Measurements from ENCODE around the gene PTAFR.

Gene PTAFR

GRCh38 chr1:28173151-28173979, 3.1 kb downstream of the PTAFR start:
- H3K27ac ChIP-seq = no peak overlapping the region
- TF ChIP-seq CTCF (IDR thresholded peaks at IDR 0.05) (no peak), ZFX (IDR thresholded peaks at IDR 0.05; ENCODE audit: borderline replicate concordance) (no peak)

GRCh38 chr1:28172713-28173150, 3.8 kb downstream of the PTAFR start:
- H3K27ac ChIP-seq = no peak overlapping the region
- TF ChIP-seq CTCF (IDR thresholded peaks at IDR 0.05) (no peak), ZFX (IDR thresholded peaks at IDR 0.05; ENCODE audit: borderline replicate concordance) (no peak)

- TF ChIP-seq ZFX (IDR thresholded peaks at IDR 0.05; ENCODE audit: borderline replicate concordance) = no peak
- TF ChIP-seq CTCF (IDR thresholded peaks at IDR 0.05) = no peak
- no peak overlapping the region for H3K27ac ChIP-seq
Measured at GRCh38 chr1:28171246-28171645, 5.2 kb downstream of the PTAFR start.

- no peak overlapping the region for H3K27ac ChIP-seq
- no peak for TF ChIP-seq CTCF (IDR thresholded peaks at IDR 0.05)
- no peak for TF ChIP-seq ZFX (IDR thresholded peaks at IDR 0.05; ENCODE audit: borderline replicate concordance)
Measured at GRCh38 chr1:28170001-28170596, 6.4 kb downstream of the PTAFR start.

- H3K27ac ChIP-seq = no peak overlapping the region
- TF ChIP-seq ZFX (IDR thresholded peaks at IDR 0.05; ENCODE audit: borderline replicate concordance) (no peak), CTCF (IDR thresholded peaks at IDR 0.05) (no peak)
Measured at GRCh38 chr1:28163496-28164161, 12.9 kb downstream of the PTAFR start.

GRCh38 chr1:28162151-28162550, 14.3 kb downstream of the PTAFR start:
- TF ChIP-seq CTCF (IDR thresholded peaks at IDR 0.05) (no peak), ZFX (IDR thresholded peaks at IDR 0.05; ENCODE audit: borderline replicate concordance) (no peak)
- H3K27ac ChIP-seq = no peak overlapping the region

GRCh38 chr1:28161751-28162150, 14.7 kb downstream of the PTAFR start:
- no peak for TF ChIP-seq CTCF (IDR thresholded peaks at IDR 0.05)
- no peak for TF ChIP-seq ZFX (IDR thresholded peaks at IDR 0.05; ENCODE audit: borderline replicate concordance)
- no peak overlapping the region for H3K27ac ChIP-seq

Measured in 22Rv1 (cell line).